ENCODE results near the gene ALG12. TPM values are rescaled to one million over a fixed set of nuclear protein-coding genes. Genes with fewer than 3 reads are reported as not detected.

ALG12 gene
- total and polyA plus RNA-seq, 9 donors = 3.5 to 19.2 (median 13.7) TPM

GRCh38 chr22:49894322-49895054 is 23.8 kb downstream of the ALG12 start:
- H3K9me3 ChIP-seq = peaks cover 0 to 3% of the 10 kb centered on the region in 2 donors
- no peak overlapping the region for H3K27ac ChIP-seq
- H3K27me3 ChIP-seq = no peaks in the 10 kb centered on the region
- DNase-seq = no peak
- H3K4me1 ChIP-seq (ENCODE audit: insufficient read depth) = no peaks in the 10 kb centered on the region
- 53 to 55% (median 53%) methylated on average over 8 of the region's 8 CpGs for WGBS, 3 donors
- TF ChIP-seq EP300 (IDR thresholded peaks at IDR 0.05) = no peak
- TF ChIP-seq, protein P1, sequence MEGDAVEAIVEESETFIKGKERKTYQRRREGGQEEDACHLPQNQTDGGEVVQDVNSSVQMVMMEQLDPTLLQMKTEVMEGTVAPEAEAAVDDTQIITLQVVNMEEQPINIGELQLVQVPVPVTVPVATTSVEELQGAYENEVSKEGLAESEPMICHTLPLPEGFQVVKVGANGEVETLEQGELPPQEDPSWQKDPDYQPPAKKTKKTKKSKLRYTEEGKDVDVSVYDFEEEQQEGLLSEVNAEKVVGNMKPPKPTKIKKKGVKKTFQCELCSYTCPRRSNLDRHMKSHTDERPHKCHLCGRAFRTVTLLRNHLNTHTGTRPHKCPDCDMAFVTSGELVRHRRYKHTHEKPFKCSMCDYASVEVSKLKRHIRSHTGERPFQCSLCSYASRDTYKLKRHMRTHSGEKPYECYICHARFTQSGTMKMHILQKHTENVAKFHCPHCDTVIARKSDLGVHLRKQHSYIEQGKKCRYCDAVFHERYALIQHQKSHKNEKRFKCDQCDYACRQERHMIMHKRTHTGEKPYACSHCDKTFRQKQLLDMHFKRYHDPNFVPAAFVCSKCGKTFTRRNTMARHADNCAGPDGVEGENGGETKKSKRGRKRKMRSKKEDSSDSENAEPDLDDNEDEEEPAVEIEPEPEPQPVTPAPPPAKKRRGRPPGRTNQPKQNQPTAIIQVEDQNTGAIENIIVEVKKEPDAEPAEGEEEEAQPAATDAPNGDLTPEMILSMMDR (IDR thresholded peaks at IDR 0.05) = no peak
- no peak for TF ChIP-seq POLR2A (IDR thresholded peaks at IDR 0.05)
- intact Hi-C loops (cut with DNase I) = no loop called here
- H3K4me3 ChIP-seq = no peak overlapping the region
- no peaks in the 10 kb centered on the region for H3K36me3 ChIP-seq

DNA sequence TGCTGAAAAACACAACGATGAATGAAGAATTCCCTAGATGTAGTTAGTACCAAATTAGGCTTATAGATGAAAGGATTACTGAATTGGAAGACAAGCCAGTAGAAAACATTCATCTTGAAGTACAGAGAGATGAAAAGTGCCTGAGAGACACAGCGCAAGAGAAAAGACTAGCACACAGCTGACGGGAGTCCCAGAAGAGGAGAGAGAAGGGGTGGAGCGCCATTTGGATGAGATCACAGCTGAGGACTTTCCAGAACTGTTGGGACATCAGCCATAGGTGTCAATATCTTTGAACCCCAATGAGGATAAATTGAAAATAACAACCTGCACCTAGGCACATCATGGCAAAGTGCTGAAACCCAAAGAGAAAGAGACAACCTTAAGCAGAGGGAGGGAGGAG is 25.2 kb downstream of the ALG12 start:
- H3K4me1 ChIP-seq (ENCODE audit: insufficient read depth) = no peaks in the 10 kb centered on the region
- no peak for DNase-seq
- TF ChIP-seq, protein P1 (IDR thresholded peaks at IDR 0.05) = no peak
- TF ChIP-seq POLR2A (IDR thresholded peaks at IDR 0.05) (no peak), EP300 (IDR thresholded peaks at IDR 0.05) (no peak)
- no peaks in the 10 kb centered on the region for H3K27me3 ChIP-seq
- intact Hi-C loops (cut with DNase I) = no loop called here
- H3K36me3 ChIP-seq = no peaks in the 10 kb centered on the region
- no peak overlapping the region for H3K4me3 ChIP-seq
- WGBS, 3 donors = 87 to 97% (median 97%) methylated on average over 4 of the region's 4 CpGs
- H3K27ac ChIP-seq = no peak overlapping the region
- H3K9me3 ChIP-seq = peaks cover 0 to 4% of the 10 kb centered on the region in 2 donors

GRCh38 chr22:49892226-49892899 is 25.9 kb downstream of the ALG12 start:
- WGBS, 3 donors = 95 to 98% (median 95%) methylated on average over 4 of the region's 4 CpGs
- intact Hi-C loops (cut with DNase I) = no loop called here
- TF ChIP-seq, protein P1 (IDR thresholded peaks at IDR 0.05) = no peak
- TF ChIP-seq POLR2A (IDR thresholded peaks at IDR 0.05) = no peak
- TF ChIP-seq EP300 (IDR thresholded peaks at IDR 0.05) = no peak
- Histone ChIP-seq H3K27me3 (no peaks in the 10 kb centered on the region), H3K36me3 (no peaks in the 10 kb centered on the region), H3K4me3 (no peak overlapping the region), H3K27ac (no peak overlapping the region), H3K4me1 (ENCODE audit: insufficient read depth) (no peaks in the 10 kb centered on the region), H3K9me3 (peaks cover 0 to 4% of the 10 kb centered on the region in 2 donors)
- DNase-seq = no peak

GRCh38 chr22:49889071-49889470 is 29.2 kb downstream of the ALG12 start:
- DNase-seq = no peak
- H3K4me1 ChIP-seq (ENCODE audit: insufficient read depth) = no peaks in the 10 kb centered on the region
- H3K9me3 ChIP-seq = peaks cover 0 to 4% of the 10 kb centered on the region in 2 donors
- no peak for TF ChIP-seq POLR2A (IDR thresholded peaks at IDR 0.05)
- H3K27ac ChIP-seq = no peak overlapping the region
- H3K36me3 ChIP-seq = no peaks in the 10 kb centered on the region
- no peak overlapping the region for H3K4me3 ChIP-seq
- intact Hi-C loops (cut with DNase I) = no loop called here
- WGBS, 3 donors = 88 to 96% (median 95%) methylated on average over 5 of the region's 5 CpGs
- no peaks in the 10 kb centered on the region for H3K27me3 ChIP-seq

DNA sequence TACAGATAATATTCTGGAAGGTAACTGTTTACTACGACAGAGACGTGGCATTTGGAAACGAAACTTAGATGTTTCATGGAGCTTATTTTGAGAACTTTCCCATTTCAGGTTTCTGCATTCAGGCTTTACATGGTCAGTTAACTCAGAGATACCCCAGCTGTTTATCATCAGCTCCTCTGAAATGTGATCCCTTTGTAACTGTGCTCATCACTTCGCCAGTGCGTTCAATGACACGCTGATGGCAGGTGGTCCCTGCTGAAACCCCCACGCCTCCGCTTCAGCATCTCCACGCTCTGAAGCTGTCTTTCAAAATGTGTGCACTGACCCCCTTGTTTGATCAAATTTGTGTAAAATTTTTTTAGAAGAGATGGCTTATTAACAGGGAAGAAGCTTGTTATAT is 30.5 kb downstream of the ALG12 start:
- Histone ChIP-seq H3K9me3 (peaks cover 0 to 4% of the 10 kb centered on the region in 2 donors), H3K27me3 (no peaks in the 10 kb centered on the region), H3K4me3 (no peak overlapping the region), H3K4me1 (ENCODE audit: insufficient read depth) (no peaks in the 10 kb centered on the region), H3K27ac (no peak overlapping the region), H3K36me3 (no peaks in the 10 kb centered on the region)
- intact Hi-C loops (cut with DNase I) = no loop called here
- 93 to 96% (median 94%) methylated on average over 9 of the region's 9 CpGs for WGBS, 3 donors
- TF ChIP-seq EP300 (IDR thresholded peaks at IDR 0.05) = no peak
- TF ChIP-seq, protein P1 (IDR thresholded peaks at IDR 0.05) = no peak
- TF ChIP-seq POLR2A (IDR thresholded peaks at IDR 0.05) = no peak
- no peak for DNase-seq

All from ovary (tissue), 9 donors.